Vagina (tissue), 2 donors: ENCODE data around the gene PARD3.

Experiments used
- CTCF ChIP-seq, 3 experiments: fragments of 450-650 bp in 2 of 3; fragments of 200-600 bp in 1 of 3; sonication (generic) in 1 of 3; IDR thresholded peaks; one replicate each; pipeline ENCODE4 v1.5.1; 2017 to 2019; ENCODE audit warnings: antibody characterized with exemption in 3 of 3, mild to moderate bottlenecking in 2 of 3, moderate library complexity in 2 of 3
- POLR2A ChIP-seq, 2 donors: fragments of 450-650 bp; IDR thresholded peaks; one replicate each; pipeline ENCODE4 v1.6.1; 2017; ENCODE audit warnings: antibody characterized with exemption in 2 of 2, mild to moderate bottlenecking in 2 of 2, moderate library complexity in 2 of 2

- TF ChIP-seq CTCF (IDR thresholded peaks at IDR 0.05): no peak
- no peak for TF ChIP-seq POLR2A (IDR thresholded peaks at IDR 0.05)
These were observed 274.6 kb downstream of the PARD3 start for GRCh38 chr10:34540492-34540891.
